GM12891 (cell line): ENCODE results near the gene QSOX2.

Experiments
- DNase-seq: peaks from one replicate; pipeline ENCODE4 v3.0.0; 2011; ENCODE audit warnings: low spot score; ENCODE audit not compliant: insufficient read length
- FAIRE-seq: peaks from 2 replicates; lab custom pipeline; 2011; peaks lifted over from hg19 to GRCh38; lab: Jason Lieb, UNC
- PAX5 ChIP-seq: IDR thresholded peaks from 2 replicates; pipeline ENCODE4 v1.6.1; 2011; ENCODE audit warnings: low read length, moderate library complexity, mild to moderate bottlenecking; ENCODE audit not compliant: insufficient read depth, severe bottlenecking
- POLR2A ChIP-seq: IDR thresholded peaks from 2 replicates; pipeline ENCODE4 v1.6.1; 2011; ENCODE audit warnings: low read depth, low read length, control low read depth
- POLR2AphosphoS5 ChIP-seq: IDR thresholded peaks from 2 replicates; pipeline ENCODE4 v1.6.1; 2011; ENCODE audit warnings: low read depth, low read length, control low read depth
- POU2F2 ChIP-seq: IDR thresholded peaks from 2 replicates; pipeline ENCODE4 v1.6.1; 2011; ENCODE audit warnings: low read depth, mild to moderate bottlenecking, control low read depth, low read length, moderate library complexity
- SPI1 ChIP-seq: IDR thresholded peaks from 2 replicates; pipeline ENCODE4 v1.6.1; 2011; ENCODE audit warnings: low read depth, low read length, control low read depth
- TAF1 ChIP-seq: IDR thresholded peaks from 2 replicates; pipeline ENCODE4 v1.6.1; 2011; ENCODE audit warnings: low read depth, low read length, control low read depth

The QSOX2 gene

GRCh38 chr9:136212345-136212950 lies 33.2 kb downstream of the QSOX2 start:
- FAIRE-seq (no peak), DNase-seq (no peak)
- TF ChIP-seq POLR2A (no peak), POLR2AphosphoS5 (no peak), POU2F2 (no peak), TAF1 (no peak), PAX5 (no peak), SPI1 (no peak)

GRCh38 chr9:136211441-136212344 lies 33.9 kb downstream of the QSOX2 start:
- FAIRE-seq = no peak
- TF ChIP-seq POU2F2 = no peak
- no peak for TF ChIP-seq POLR2A
- no peak for TF ChIP-seq PAX5
- no peak for TF ChIP-seq POLR2AphosphoS5
- no peak for TF ChIP-seq SPI1
- no peak for TF ChIP-seq TAF1
- no peak for DNase-seq

GRCh38 chr9:136211006-136211405 lies 34.6 kb downstream of the QSOX2 start:
- FAIRE-seq (no peak), DNase-seq (no peak)
- no peak for TF ChIP-seq TAF1
- TF ChIP-seq SPI1 = no peak
- TF ChIP-seq POLR2A = no peak
- no peak for TF ChIP-seq PAX5
- TF ChIP-seq POU2F2 = no peak
- TF ChIP-seq POLR2AphosphoS5 = no peak

GRCh38 chr9:136210276-136210675 lies 35.3 kb downstream of the QSOX2 start:
- TF ChIP-seq POU2F2 (no peak), TAF1 (no peak), POLR2AphosphoS5 (no peak)
- DNase-seq (no peak), FAIRE-seq (no peak)

GRCh38 chr9:136209786-136210185 lies 35.8 kb downstream of the QSOX2 start:
- TF ChIP-seq POLR2A = no peak
- no peak for TF ChIP-seq TAF1
- no peak for TF ChIP-seq SPI1
- no peak for TF ChIP-seq PAX5
- no peak for TF ChIP-seq POLR2AphosphoS5
- no peak for TF ChIP-seq POU2F2
- no peak for FAIRE-seq
- DNase-seq = no peak

- FAIRE-seq (no peak), DNase-seq (no peak)
- TF ChIP-seq TAF1 (no peak), POLR2A (no peak), POU2F2 (no peak), PAX5 (no peak), POLR2AphosphoS5 (no peak), SPI1 (no peak)
Observed at GRCh38 chr9:136209232-136209631, 36.4 kb downstream of the QSOX2 start.

GRCh38 chr9:136208675-136209074 lies 36.9 kb downstream of the QSOX2 start:
- TF ChIP-seq TAF1 (no peak), PAX5 (no peak), SPI1 (no peak), POLR2A (no peak), POU2F2 (no peak)
- FAIRE-seq (no peak), DNase-seq (no peak)

- DNase-seq = no peak
- FAIRE-seq = no peak
Observed at GRCh38 chr9:136207616-136208015, 38.0 kb downstream of the QSOX2 start.

GRCh38 chr9:136206602-136207275 lies 38.9 kb downstream of the QSOX2 start:
- TF ChIP-seq TAF1 (no peak), SPI1 (no peak), POU2F2 (no peak), POLR2AphosphoS5 (no peak), POLR2A (no peak), PAX5 (no peak)
- FAIRE-seq (no peak), DNase-seq (no peak)

More at GRCh38 chr9:136207616-136208015, 38.0 kb downstream of the QSOX2 start:
- TF ChIP-seq TAF1 (no peak), PAX5 (no peak), POLR2A (no peak), POLR2AphosphoS5 (no peak), POU2F2 (no peak), SPI1 (no peak)
